HG03469 (cell line): ENCODE data around the gene SRRM3.
"Not testable (repeated sequence)": the region's sequence is repeated elsewhere in the genome, so short reads cannot be mapped to it uniquely, and the experiment has no call there.

ENCODE experiments used
- ATAC-seq: cut with Tn5 transposase; IDR thresholded peaks from one replicate; pipeline ENCODE4 v1.9.1; 2021; ENCODE audit warnings: mild to moderate bottlenecking, moderate library complexity, moderate number of reproducible peaks; ENCODE audit not compliant: unreplicated experiment

The SRRM3 gene

GRCh38 chr7:76335417-76335816, 133.7 kb downstream of the SRRM3 start:
- ATAC-seq, result not testable (repeated sequence)

GRCh38 chr7:76336094-76336493, 134.4 kb downstream of the SRRM3 start:
- no peak for ATAC-seq
